HepG2 (cell line): Measurements from ENCODE around the gene PACSIN1. TPM values are rescaled to one million over a fixed set of nuclear protein-coding genes. Genes with fewer than 3 reads are reported as not detected.

ENCODE experiments used
- ATF7 ChIP-seq, 2 experiments: fragments of 450-650 bp in 1 of 2; sonication (generic) in 1 of 2; formaldehyde crosslinking in 1 of 2; IDR thresholded peaks; 2 replicates each; pipeline versions ENCODE4 v1.4.0 to v1.6.1; 2016 to 2020; ENCODE audit warnings: antibody characterized with exemption in 1 of 2, mild to moderate bottlenecking in 1 of 2, missing genetic modification reagents in 1 of 2
- FOSL2 ChIP-seq: sonication (generic); formaldehyde crosslinking; IDR thresholded peaks from 2 replicates; pipeline ENCODE4 v1.4.0; 2020; ENCODE audit warnings: missing genetic modification reagents
- STAG1 ChIP-seq: sonication (generic); formaldehyde crosslinking; IDR thresholded peaks from 2 replicates; pipeline ENCODE4 v1.4.0; 2020; ENCODE audit warnings: missing genetic modification reagents
- YY1 ChIP-seq: IDR thresholded peaks from 2 replicates; pipeline ENCODE4 v1.6.1; 2011; ENCODE audit warnings: low read length, low read depth, moderate library complexity, mild to moderate bottlenecking; ENCODE audit not compliant: insufficient read depth, insufficient replicate concordance
- ZBTB7B ChIP-seq: sonication (generic); formaldehyde crosslinking; IDR thresholded peaks from 2 replicates; pipeline ENCODE4 v1.4.0; 2020; ENCODE audit warnings: missing genetic modification reagents
- ZIK1 ChIP-seq: sonication (generic); formaldehyde crosslinking; IDR thresholded peaks from 2 replicates; pipeline ENCODE4 v1.5.0; 2020; ENCODE audit warnings: mild to moderate bottlenecking, low read depth, missing genetic modification reagents, borderline replicate concordance
- ZNF263 ChIP-seq: sonication (generic); formaldehyde crosslinking; IDR thresholded peaks from 2 replicates; pipeline ENCODE4 v1.4.0; 2020; ENCODE audit warnings: missing genetic modification reagents
- ZNF749 ChIP-seq: sonication (generic); formaldehyde crosslinking; IDR thresholded peaks from 2 replicates; pipeline ENCODE4 v1.8.0; 2022; ENCODE audit warnings: mild to moderate bottlenecking, missing genetic modification reagents, moderate library complexity, borderline replicate concordance
- polyA plus RNA-seq, 8 experiments: library from polyadenylated mRNA; depleted of rRNA in 3 of 8; stranded (reverse) in 7 of 8; unstranded in 1 of 8; fragments of >200 nt; fragmentation: Illumina TruSeq in 4 of 8; extraction: Trizol in 4 of 8; gene quantifications; 2 replicates each; pipeline versions ENCODE4 v1.2.1 to v1.2.3, GENCODE V29; 2011 to 2016; ENCODE audit warnings: low read depth in 4 of 8, missing spikeins in 1 of 8, mixed read lengths in 1 of 8; ENCODE audit not compliant: insufficient read depth in 1 of 8
- total RNA-seq, 5 experiments: library from RNA; depleted of rRNA; stranded (reverse); fragments of >200 nt; fragmentation: Illumina TruSeq; extraction: Trizol; gene quantifications; 2 replicates each; pipeline ENCODE4 v1.2.3, GENCODE V29; 2016; ENCODE audit warnings: low read depth in 1 of 5
- TF ChIP-seq, protein P1 (sequence below), 2 experiments: sonication (generic) in 1 of 2; formaldehyde crosslinking in 1 of 2; IDR thresholded peaks; 2 replicates each; pipeline versions ENCODE4 v1.4.0 to v1.6.1; 2016 to 2020; ENCODE audit warnings: borderline replicate concordance in 1 of 2, low read depth in 1 of 2, mild to moderate bottlenecking in 1 of 2, missing genetic modification reagents in 1 of 2
- TF ChIP-seq, protein P2 (sequence below): sonication (generic); formaldehyde crosslinking; IDR thresholded peaks from 2 replicates; pipeline ENCODE4 v1.5.0; 2020; ENCODE audit warnings: mild to moderate bottlenecking, missing genetic modification reagents, moderate library complexity
- TF ChIP-seq, protein P3 (sequence below): sonication (generic); formaldehyde crosslinking; IDR thresholded peaks from 2 replicates; pipeline ENCODE4 v1.4.0; 2020; ENCODE audit warnings: missing genetic modification reagents
- TF ChIP-seq, protein P4 (sequence below): sonication (generic); formaldehyde crosslinking; IDR thresholded peaks from 2 replicates; pipeline ENCODE4 v1.5.1; 2020; ENCODE audit warnings: missing genetic modification reagents, mild to moderate bottlenecking, borderline replicate concordance
- TF ChIP-seq, protein P5 (sequence below): IDR thresholded peaks from 2 replicates; pipeline ENCODE4 v1.6.1; 2012; ENCODE audit warnings: low read depth, low read length, improper control_type of control experiment
- TF ChIP-seq, protein P6 (sequence below): sonication (generic); formaldehyde crosslinking; IDR thresholded peaks from 2 replicates; pipeline ENCODE4; 2020; ENCODE audit warnings: missing genetic modification reagents, mild to moderate bottlenecking, borderline replicate concordance

PACSIN1 gene
- total and polyA plus RNA-seq, 2 of the 13 experiments (the other 11 are each of a cell fraction or from before 2014, with no cell fraction given): not detected

DNA sequence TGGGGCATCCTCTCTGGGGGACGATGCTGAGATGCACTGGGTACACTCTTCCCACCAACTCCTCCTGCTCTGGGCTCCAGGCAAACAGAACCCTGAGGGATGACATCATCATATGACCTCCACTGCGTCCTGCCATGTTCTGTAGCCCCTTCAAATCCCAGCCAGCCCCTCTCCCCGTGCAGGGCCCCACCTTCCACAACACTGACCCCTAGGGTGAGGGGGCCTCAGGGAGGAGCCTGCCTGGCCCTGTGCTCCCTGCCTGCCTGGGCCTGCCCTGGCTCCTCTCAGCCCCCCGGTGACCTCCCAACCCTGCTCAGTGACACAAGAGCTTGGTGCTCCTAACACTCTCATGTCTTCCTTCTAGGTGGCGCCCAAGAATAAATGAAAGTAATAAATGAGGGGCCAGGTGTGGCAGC lies 99.9 kb downstream of the PACSIN1 start (continued):
- TF ChIP-seq, protein P1, sequence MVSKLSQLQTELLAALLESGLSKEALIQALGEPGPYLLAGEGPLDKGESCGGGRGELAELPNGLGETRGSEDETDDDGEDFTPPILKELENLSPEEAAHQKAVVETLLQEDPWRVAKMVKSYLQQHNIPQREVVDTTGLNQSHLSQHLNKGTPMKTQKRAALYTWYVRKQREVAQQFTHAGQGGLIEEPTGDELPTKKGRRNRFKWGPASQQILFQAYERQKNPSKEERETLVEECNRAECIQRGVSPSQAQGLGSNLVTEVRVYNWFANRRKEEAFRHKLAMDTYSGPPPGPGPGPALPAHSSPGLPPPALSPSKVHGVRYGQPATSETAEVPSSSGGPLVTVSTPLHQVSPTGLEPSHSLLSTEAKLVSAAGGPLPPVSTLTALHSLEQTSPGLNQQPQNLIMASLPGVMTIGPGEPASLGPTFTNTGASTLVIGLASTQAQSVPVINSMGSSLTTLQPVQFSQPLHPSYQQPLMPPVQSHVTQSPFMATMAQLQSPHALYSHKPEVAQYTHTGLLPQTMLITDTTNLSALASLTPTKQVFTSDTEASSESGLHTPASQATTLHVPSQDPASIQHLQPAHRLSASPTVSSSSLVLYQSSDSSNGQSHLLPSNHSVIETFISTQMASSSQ (IDR thresholded peaks at IDR 0.05; ENCODE audit: low read depth): no peak
- TF ChIP-seq, protein P1 (CRISPR knock-in tag; IDR thresholded peaks at IDR 0.05; ENCODE audit: borderline replicate concordance): no peak
- TF ChIP-seq ZIK1 (CRISPR knock-in tag) (no peak), FOSL2 (CRISPR knock-in tag) (no peak), ZBTB7B (CRISPR knock-in tag) (0 out of 2 replicates have a peak, but pooled peaks have one; percentile 34), ZNF749 (CRISPR knock-in tag) (no peak), ZNF263 (CRISPR knock-in tag) (peak; percentile 86), ATF7 (IDR thresholded peaks at IDR 0.05) (peak; percentile 95), ATF7 (CRISPR knock-in tag; IDR thresholded peaks at IDR 0.05) (no peak), STAG1 (CRISPR knock-in tag) (peak; percentile 40), YY1 (no peak)
- TF ChIP-seq, protein P2, sequence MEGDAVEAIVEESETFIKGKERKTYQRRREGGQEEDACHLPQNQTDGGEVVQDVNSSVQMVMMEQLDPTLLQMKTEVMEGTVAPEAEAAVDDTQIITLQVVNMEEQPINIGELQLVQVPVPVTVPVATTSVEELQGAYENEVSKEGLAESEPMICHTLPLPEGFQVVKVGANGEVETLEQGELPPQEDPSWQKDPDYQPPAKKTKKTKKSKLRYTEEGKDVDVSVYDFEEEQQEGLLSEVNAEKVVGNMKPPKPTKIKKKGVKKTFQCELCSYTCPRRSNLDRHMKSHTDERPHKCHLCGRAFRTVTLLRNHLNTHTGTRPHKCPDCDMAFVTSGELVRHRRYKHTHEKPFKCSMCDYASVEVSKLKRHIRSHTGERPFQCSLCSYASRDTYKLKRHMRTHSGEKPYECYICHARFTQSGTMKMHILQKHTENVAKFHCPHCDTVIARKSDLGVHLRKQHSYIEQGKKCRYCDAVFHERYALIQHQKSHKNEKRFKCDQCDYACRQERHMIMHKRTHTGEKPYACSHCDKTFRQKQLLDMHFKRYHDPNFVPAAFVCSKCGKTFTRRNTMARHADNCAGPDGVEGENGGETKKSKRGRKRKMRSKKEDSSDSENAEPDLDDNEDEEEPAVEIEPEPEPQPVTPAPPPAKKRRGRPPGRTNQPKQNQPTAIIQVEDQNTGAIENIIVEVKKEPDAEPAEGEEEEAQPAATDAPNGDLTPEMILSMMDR (CRISPR knock-in tag): peak; percentile 43
- TF ChIP-seq, protein P3, sequence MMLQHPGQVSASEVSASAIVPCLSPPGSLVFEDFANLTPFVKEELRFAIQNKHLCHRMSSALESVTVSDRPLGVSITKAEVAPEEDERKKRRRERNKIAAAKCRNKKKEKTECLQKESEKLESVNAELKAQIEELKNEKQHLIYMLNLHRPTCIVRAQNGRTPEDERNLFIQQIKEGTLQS (CRISPR knock-in tag): 0 out of 2 replicates have a peak, but pooled peaks have one; percentile 19
- TF ChIP-seq, protein P4, sequence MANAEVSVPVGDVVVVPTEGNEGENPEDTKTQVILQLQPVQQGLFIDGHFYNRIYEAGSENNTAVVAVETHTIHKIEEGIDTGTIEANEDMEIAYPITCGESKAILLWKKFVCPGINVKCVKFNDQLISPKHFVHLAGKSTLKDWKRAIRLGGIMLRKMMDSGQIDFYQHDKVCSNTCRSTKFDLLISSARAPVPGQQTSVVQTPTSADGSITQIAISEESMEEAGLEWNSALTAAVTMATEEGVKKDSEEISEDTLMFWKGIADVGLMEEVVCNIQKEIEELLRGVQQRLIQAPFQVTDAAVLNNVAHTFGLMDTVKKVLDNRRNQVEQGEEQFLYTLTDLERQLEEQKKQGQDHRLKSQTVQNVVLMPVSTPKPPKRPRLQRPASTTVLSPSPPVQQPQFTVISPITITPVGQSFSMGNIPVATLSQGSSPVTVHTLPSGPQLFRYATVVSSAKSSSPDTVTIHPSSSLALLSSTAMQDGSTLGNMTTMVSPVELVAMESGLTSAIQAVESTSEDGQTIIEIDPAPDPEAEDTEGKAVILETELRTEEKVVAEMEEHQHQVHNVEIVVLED (CRISPR knock-in tag): no peak
- TF ChIP-seq, protein P5, sequence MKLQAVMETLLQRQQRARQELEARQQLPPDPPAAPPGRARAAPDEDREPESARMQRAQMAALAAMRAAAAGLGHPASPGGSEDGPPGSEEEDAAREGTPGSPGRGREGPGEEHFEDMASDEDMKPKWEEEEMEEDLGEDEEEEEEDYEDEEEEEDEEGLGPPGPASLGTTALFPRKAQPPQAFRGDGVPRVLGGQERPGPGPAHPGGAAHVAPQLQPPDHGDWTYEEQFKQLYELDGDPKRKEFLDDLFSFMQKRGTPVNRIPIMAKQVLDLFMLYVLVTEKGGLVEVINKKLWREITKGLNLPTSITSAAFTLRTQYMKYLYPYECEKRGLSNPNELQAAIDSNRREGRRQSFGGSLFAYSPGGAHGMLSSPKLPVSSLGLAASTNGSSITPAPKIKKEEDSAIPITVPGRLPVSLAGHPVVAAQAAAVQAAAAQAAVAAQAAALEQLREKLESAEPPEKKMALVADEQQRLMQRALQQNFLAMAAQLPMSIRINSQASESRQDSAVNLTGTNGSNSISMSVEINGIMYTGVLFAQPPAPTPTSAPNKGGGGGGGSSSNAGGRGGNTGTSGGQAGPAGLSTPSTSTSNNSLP: no peak
- TF ChIP-seq, protein P6, sequence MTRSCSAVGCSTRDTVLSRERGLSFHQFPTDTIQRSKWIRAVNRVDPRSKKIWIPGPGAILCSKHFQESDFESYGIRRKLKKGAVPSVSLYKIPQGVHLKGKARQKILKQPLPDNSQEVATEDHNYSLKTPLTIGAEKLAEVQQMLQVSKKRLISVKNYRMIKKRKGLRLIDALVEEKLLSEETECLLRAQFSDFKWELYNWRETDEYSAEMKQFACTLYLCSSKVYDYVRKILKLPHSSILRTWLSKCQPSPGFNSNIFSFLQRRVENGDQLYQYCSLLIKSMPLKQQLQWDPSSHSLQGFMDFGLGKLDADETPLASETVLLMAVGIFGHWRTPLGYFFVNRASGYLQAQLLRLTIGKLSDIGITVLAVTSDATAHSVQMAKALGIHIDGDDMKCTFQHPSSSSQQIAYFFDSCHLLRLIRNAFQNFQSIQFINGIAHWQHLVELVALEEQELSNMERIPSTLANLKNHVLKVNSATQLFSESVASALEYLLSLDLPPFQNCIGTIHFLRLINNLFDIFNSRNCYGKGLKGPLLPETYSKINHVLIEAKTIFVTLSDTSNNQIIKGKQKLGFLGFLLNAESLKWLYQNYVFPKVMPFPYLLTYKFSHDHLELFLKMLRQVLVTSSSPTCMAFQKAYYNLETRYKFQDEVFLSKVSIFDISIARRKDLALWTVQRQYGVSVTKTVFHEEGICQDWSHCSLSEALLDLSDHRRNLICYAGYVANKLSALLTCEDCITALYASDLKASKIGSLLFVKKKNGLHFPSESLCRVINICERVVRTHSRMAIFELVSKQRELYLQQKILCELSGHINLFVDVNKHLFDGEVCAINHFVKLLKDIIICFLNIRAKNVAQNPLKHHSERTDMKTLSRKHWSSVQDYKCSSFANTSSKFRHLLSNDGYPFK (CRISPR knock-in tag): no peak
